Neural progenitor cell (in vitro differentiated cells): ENCODE measurements around the gene PMVK. TPM values are rescaled to one million over a fixed set of nuclear protein-coding genes. Genes with fewer than 3 reads are reported as not detected.

Experiments
- DNase-seq: peaks from one replicate; pipeline ENCODE4 v3.0.0-alpha.2; 2016; ENCODE audit warnings: low spot score
- H2AFZ ChIP-seq: fragments of 200-600 bp; sonication (generic); replicated peaks from 2 replicates; pipeline ENCODE4 v1.6.1; 2016; ENCODE audit warnings: antibody characterized with exemption
- H3F3A ChIP-seq: fragments of 200-600 bp; sonication (generic); 2 replicates; pipeline ENCODE4 v1.6.1; 2016; ENCODE audit warnings: antibody characterized with exemption, low read depth
- H3K27ac ChIP-seq: fragments of 200-600 bp; sonication (generic); 2 replicates; pipeline ENCODE4 v1.5.1; 2016; ENCODE audit warnings: mild to moderate bottlenecking
- H3K27me3 ChIP-seq: fragments of 200-600 bp; sonication (generic); 2 replicates; pipeline ENCODE4 v1.6.1; 2016; ENCODE audit warnings: mild to moderate bottlenecking, moderate library complexity
- H3K36me3 ChIP-seq: fragments of 200-600 bp; sonication (generic); 2 replicates; pipeline ENCODE4 v1.5.1; 2016
- H3K4me1 ChIP-seq: fragments of 200-600 bp; sonication (generic); 2 replicates; pipeline ENCODE4 v1.6.1; 2016; ENCODE audit warnings: mixed run types
- H3K4me2 ChIP-seq: fragments of 200-600 bp; sonication (generic); 2 replicates; pipeline ENCODE4 v1.6.1; 2016
- H3K4me3 ChIP-seq: fragments of 200-600 bp; sonication (generic); 2 replicates; pipeline ENCODE4 v1.5.1; 2016
- H3K79me2 ChIP-seq: fragments of 200-600 bp; sonication (generic); 2 replicates; pipeline ENCODE4 v1.6.1; 2016; ENCODE audit warnings: low read depth
- H3K9ac ChIP-seq: fragments of 200-600 bp; sonication (generic); 2 replicates; pipeline ENCODE4 v1.6.1; 2016
- H3K9me3 ChIP-seq: fragments of 200-600 bp; sonication (generic); 2 replicates; pipeline ENCODE4 v1.5.1; 2016; ENCODE audit warnings: low read depth
- H4K20me1 ChIP-seq: fragments of 200-600 bp; sonication (generic); 2 replicates; pipeline ENCODE4 v1.6.1; 2016; ENCODE audit warnings: low read depth
- H3K27ac Mint-ChIP-seq: 3 replicates; pipeline ENCODE4 v1.8.0; 2021; ENCODE audit warnings: mixed read lengths
- H3K27me3 Mint-ChIP-seq: 2 replicates; pipeline ENCODE4 v1.8.0; 2022; ENCODE audit warnings: low read depth, mild to moderate bottlenecking, inconsistent platforms, moderate library complexity, mixed read lengths; ENCODE audit not compliant: insufficient read depth
- H3K36me3 Mint-ChIP-seq: 3 replicates; pipeline ENCODE4 v1.8.0; 2021; ENCODE audit warnings: mixed read lengths
- H3K4me1 Mint-ChIP-seq: 3 replicates; pipeline ENCODE4 v1.8.0; 2021; ENCODE audit warnings: mixed read lengths
- H3K4me3 Mint-ChIP-seq: 3 replicates; pipeline ENCODE4 v1.8.0; 2021; ENCODE audit warnings: mild to moderate bottlenecking, moderate library complexity, mixed read lengths
- H3K9me3 Mint-ChIP-seq: 3 replicates; pipeline ENCODE4 v1.8.0; 2020; ENCODE audit warnings: mixed read lengths
- EZH2 ChIP-seq: fragments of 200-600 bp; sonication (generic); IDR thresholded peaks from 2 replicates; pipeline ENCODE4 v1.6.1; 2017; ENCODE audit warnings: antibody characterized with exemption, mild to moderate bottlenecking, moderate library complexity
- EZH2phosphoT487 ChIP-seq: fragments of 200-600 bp; sonication (generic); IDR thresholded peaks from 2 replicates; pipeline ENCODE4 v1.6.1; 2017; ENCODE audit warnings: antibody characterized with exemption
- microRNA-seq: library from miRNA; unstranded; fragments of <30 nt; microRNA quantifications from one replicate; pipeline ENCODE4, GENCODE V29; 2016
- small RNA-seq: library from RNA; depleted of rRNA; stranded (forward); fragments of <200 nt; gene quantifications from one replicate; pipeline ENCODE3, GENCODE V24; 2015
- total RNA-seq: library from RNA; depleted of rRNA; stranded (reverse); fragments of >200 nt; gene quantifications from 2 replicates; pipeline ENCODE4 v1.2.3, GENCODE V29; 2015; ENCODE audit warnings: low replicate concordance
- TF ChIP-seq, protein P1 (sequence below): fragments of 200-600 bp; sonication (generic); IDR thresholded peaks from 2 replicates; pipeline ENCODE4 v1.5.1; 2017; ENCODE audit warnings: antibody characterized with exemption, mild to moderate bottlenecking

Gene PMVK
- total RNA-seq, 1 donor from 2014 or later = 4.3 TPM

DNA sequence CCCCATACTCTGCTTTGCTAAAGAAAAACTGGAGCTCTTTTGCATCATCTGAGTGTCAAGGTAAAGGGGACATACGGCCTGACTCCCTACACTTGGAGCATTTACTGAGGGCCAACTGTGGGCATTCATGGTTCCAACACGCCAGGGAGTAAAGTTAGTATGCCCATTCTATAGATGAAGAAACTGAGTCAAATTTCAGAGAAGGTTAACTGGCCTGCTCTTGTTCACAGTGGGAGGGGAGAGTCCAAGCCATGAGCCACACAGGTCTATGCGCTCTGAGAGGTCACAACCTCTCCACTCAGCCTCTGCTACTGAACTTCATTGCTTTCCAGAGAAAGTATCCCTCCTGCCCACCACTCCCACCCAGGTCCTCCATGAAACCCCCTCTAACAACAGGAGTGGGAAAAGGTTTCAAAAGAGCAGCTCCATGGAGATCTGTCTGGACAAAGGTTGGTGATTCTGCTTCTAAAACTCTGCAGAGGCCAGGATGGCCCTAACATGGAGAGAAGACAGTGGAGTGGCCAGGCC lies 59.6 kb downstream of the PMVK start:
- H3K27me3 Mint-ChIP-seq = peaks cover 14% of the 10 kb centered on the region
- H3F3A ChIP-seq = no peaks in the 10 kb centered on the region
- TF ChIP-seq EZH2 (no peak), EZH2phosphoT487 (no peak)
- TF ChIP-seq, protein P1, sequence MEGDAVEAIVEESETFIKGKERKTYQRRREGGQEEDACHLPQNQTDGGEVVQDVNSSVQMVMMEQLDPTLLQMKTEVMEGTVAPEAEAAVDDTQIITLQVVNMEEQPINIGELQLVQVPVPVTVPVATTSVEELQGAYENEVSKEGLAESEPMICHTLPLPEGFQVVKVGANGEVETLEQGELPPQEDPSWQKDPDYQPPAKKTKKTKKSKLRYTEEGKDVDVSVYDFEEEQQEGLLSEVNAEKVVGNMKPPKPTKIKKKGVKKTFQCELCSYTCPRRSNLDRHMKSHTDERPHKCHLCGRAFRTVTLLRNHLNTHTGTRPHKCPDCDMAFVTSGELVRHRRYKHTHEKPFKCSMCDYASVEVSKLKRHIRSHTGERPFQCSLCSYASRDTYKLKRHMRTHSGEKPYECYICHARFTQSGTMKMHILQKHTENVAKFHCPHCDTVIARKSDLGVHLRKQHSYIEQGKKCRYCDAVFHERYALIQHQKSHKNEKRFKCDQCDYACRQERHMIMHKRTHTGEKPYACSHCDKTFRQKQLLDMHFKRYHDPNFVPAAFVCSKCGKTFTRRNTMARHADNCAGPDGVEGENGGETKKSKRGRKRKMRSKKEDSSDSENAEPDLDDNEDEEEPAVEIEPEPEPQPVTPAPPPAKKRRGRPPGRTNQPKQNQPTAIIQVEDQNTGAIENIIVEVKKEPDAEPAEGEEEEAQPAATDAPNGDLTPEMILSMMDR = no peak
- no peak overlapping the region for H2AFZ ChIP-seq
- DNase-seq = no peak
- no peaks in the 10 kb centered on the region for H3K79me2 ChIP-seq
- peaks cover 15% of the 10 kb centered on the region for H3K4me1 Mint-ChIP-seq
- H3K4me1 ChIP-seq = peaks cover 5% of the 10 kb centered on the region
- H3K4me2 ChIP-seq = no peak overlapping the region
- no peak overlapping the region for H3K27ac Mint-ChIP-seq
- H3K9me3 Mint-ChIP-seq = no peaks in the 10 kb centered on the region
- H3K9ac ChIP-seq = no peak overlapping the region
- no peaks in the 10 kb centered on the region for H4K20me1 ChIP-seq
- H3K36me3 ChIP-seq = no peaks in the 10 kb centered on the region
- H3K9me3 ChIP-seq = no peaks in the 10 kb centered on the region
- H3K27ac ChIP-seq = no peak overlapping the region
- H3K4me3 Mint-ChIP-seq = no peak overlapping the region
- no peaks in the 10 kb centered on the region for H3K27me3 ChIP-seq
- H3K4me3 ChIP-seq = no peak overlapping the region
- no peaks in the 10 kb centered on the region for H3K36me3 Mint-ChIP-seq

Small RNA genes within 50 kb of the gene (microRNA-seq; reads per million reads assigned to microRNA genes)
- not detected for gene MIR4258

Small RNA genes within 50 kb of the gene (small RNA-seq; reads per million reads assigned to genes)
- gene MIR4258 (not detected), gene RF00017 (not detected)

Other genes starting within 250 kb of the PMVK start
- gene KCNN3, start 66.4 kb downstream of the PMVK start, total RNA-seq = 4.3 and 4.7 TPM in 2 replicates
- 21.4 and 64.0 TPM in 2 replicates for gene PBXIP1, start 19.4 kb upstream of the PMVK start, total RNA-seq
- 32.1 and 48.1 TPM in 2 replicates for gene PYGO2, start 25.1 kb upstream of the PMVK start, total RNA-seq
- gene SHC1, start 34.0 kb upstream of the PMVK start, total RNA-seq = 69.0 and 86.5 TPM in 2 replicates
- gene CKS1B, start 38.0 kb upstream of the PMVK start, total RNA-seq = 210 and 297 TPM in 2 replicates
- 19.3 and 47.4 TPM in 2 replicates for gene FLAD1, start 46.6 kb upstream of the PMVK start, total RNA-seq
- not detected in 2 replicates for gene LENEP, start 56.9 kb upstream of the PMVK start, total RNA-seq
- gene ZBTB7B, start 66.1 kb upstream of the PMVK start, total RNA-seq = 4.7 and 15.7 TPM in 2 replicates
- gene DCST2, start 97.1 kb upstream of the PMVK start, total RNA-seq = 1.8 and 2.0 TPM in 2 replicates
- gene DCST1, start 97.1 kb upstream of the PMVK start, total RNA-seq = not detected in 2 replicates
- gene ADAM15, start 114.6 kb upstream of the PMVK start, total RNA-seq = 15.7 and 44.9 TPM in 2 replicates
- 10.7 and 18.4 TPM in 2 replicates for gene EFNA4, start 127.0 kb upstream of the PMVK start, total RNA-seq
- 4.0 and 9.6 TPM in 2 replicates for gene EFNA3, start 142.1 kb upstream of the PMVK start, total RNA-seq
- 0.34 and 0.65 TPM in 2 replicates for gene EFNA1, start 191.2 kb upstream of the PMVK start, total RNA-seq
- 14.4 and 29.0 TPM in 2 replicates for gene SLC50A1, start 199.1 kb upstream of the PMVK start, total RNA-seq
- gene DPM3, start 203.8 kb upstream of the PMVK start, total RNA-seq = 16.8 and 133 TPM in 2 replicates
- 37.8 and 100 TPM in 2 replicates for gene KRTCAP2, start 236.6 kb upstream of the PMVK start, total RNA-seq
- gene TRIM46, start 237.1 kb upstream of the PMVK start, total RNA-seq = 3.9 and 10.2 TPM in 2 replicates